Skeletal muscle tissue (tissue), 4 donors: ENCODE results near the gene ERC1. TPM values are rescaled to one million over a fixed set of nuclear protein-coding genes. Genes with fewer than 3 reads are reported as not detected.
"Not testable (repeated sequence)": the region's sequence is repeated elsewhere in the genome, so short reads cannot be mapped to it uniquely, and the experiment has no call there.

Experiments
- H3K27ac ChIP-seq: one replicate; pipeline ENCODE4 v1.7.0; 2013; ENCODE audit warnings: mild to moderate bottlenecking, low read depth, low read length, inconsistent platforms
- H3K27me3 ChIP-seq, 3 donors: one replicate each; pipeline ENCODE4 v1.7.0; 2013; ENCODE audit warnings: low read length in 3 of 3; ENCODE audit not compliant: control insufficient read depth in 3 of 3, insufficient read depth in 3 of 3
- H3K36me3 ChIP-seq, 3 donors: one replicate each; pipeline ENCODE4 v1.7.0; 2013; ENCODE audit warnings: low read length in 3 of 3; ENCODE audit not compliant: control insufficient read depth in 3 of 3, insufficient read depth in 3 of 3
- H3K4me1 ChIP-seq, 3 donors: one replicate each; pipeline ENCODE4 v1.7.0; 2013; ENCODE audit warnings: low read length in 3 of 3, mild to moderate bottlenecking in 3 of 3; ENCODE audit not compliant: control insufficient read depth in 3 of 3, insufficient read depth in 3 of 3
- H3K4me3 ChIP-seq, 3 donors: one replicate each; pipeline ENCODE4 v1.7.0; 2013; ENCODE audit warnings: low read length in 3 of 3
- H3K9ac ChIP-seq, 3 donors: one replicate each; pipeline ENCODE4 v1.7.0; 2013; ENCODE audit warnings: low read length in 3 of 3, mild to moderate bottlenecking in 3 of 3, moderate library complexity in 2 of 3, low read depth in 1 of 3
- H3K9me3 ChIP-seq, 3 donors: one replicate each; pipeline ENCODE4 v1.7.0; 2013; ENCODE audit warnings: low read length in 3 of 3; ENCODE audit not compliant: control insufficient read depth in 3 of 3
- total RNA-seq: library from RNA; depleted of rRNA; stranded (reverse); fragments of >200 nt; gene quantifications from one replicate; pipeline ENCODE4 v1.2.3, GENCODE V29; 2014
- donor health status: Osteomylitis.

Gene ERC1
- total RNA-seq, 1 donor from 2014 or later = 56.9 TPM

DNA sequence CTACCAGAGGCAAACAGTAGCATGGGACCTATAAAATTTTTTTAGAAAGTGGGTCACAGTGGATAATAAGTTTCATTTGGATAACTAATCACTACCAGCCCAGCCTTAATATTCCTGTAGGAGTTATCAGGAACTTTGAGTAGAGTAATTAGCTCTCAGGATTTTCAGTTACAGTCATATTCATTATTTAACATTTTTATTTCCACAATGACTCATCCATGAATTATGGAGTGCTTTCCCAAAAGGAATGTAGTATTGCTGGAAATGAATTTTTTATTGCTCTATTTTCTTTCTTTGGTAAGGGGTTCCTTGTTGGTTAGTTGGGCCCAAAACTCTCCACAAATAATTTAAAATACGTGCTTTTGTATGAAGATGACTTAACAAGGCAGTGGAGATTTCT lies 53.7 kb downstream of the ERC1 start:
- Histone ChIP-seq H3K9ac (no peak overlapping the region), H3K9me3 (no peaks in the 10 kb centered on the region), H3K4me3 (no peak overlapping the region), H3K27ac (no peak overlapping the region), H3K4me1 (peaks cover 3 to 6% (median 4%) of the 10 kb centered on the region in 3 donors), H3K36me3 (no peaks in the 10 kb centered on the region), H3K27me3 (no peaks in the 10 kb centered on the region)

DNA sequence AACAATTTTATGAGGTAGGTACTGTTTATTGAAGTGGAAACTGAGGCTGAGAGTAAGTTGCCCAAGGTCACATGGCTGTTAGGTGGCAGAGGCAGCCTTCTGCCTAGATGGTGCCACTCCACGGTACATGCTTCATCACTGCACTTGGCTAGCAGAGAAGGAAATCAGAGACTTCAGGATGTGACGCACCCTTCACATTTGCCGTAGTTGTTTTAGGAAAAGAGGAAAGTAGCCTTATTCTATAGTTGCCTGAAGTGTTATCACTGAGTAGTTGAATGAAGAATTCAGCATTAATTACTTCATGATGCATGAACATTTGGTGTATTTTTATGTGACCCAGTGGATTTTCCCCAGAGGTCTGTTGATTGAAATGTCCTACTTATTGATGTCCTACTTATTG lies 55.7 kb downstream of the ERC1 start:
- Histone ChIP-seq H3K9ac (no peak overlapping the region), H3K36me3 (no peaks in the 10 kb centered on the region), H3K4me1 (peaks cover 3 to 6% (median 4%) of the 10 kb centered on the region in 3 donors), H3K27ac (no peak overlapping the region), H3K4me3 (no peak overlapping the region), H3K27me3 (no peaks in the 10 kb centered on the region), H3K9me3 (no peaks in the 10 kb centered on the region)

DNA sequence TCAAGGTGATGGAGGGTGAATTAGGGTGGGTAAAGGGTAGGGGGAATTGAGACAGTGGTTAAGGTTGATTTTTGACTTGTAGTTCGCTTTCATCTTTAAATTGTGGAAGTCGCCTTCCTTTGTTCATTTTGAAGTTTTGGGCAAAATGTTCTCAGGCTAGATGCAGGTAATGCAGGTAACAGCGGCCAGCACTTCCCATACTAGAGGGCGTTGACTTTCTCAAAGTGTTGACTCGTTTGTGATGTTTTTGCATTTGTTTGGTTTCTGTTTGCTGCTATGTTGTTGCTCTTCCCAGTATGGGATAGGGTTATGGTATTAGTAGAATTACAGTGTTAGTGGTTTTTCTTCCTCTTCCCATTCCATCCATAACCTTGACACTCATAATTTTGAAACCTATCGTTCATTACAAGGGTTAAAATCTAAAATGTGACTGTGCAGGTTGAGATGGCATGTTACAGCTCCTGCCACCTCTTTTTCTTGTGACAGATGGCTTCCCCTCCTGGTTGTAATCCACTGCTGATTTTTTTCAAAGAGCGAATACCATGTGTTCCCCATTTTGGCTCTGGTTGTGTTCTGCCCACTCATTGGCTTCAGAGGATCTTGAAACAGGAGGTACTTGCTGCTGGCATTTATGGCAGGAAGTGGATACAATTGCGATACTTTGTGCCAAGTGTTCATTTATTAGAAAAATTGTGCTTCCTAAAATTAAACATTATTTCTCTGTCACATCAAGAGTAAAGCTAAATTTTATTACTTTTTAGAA lies 57.1 kb downstream of the ERC1 start:
- H3K27ac ChIP-seq = no peak overlapping the region
- H3K9ac ChIP-seq = no peak overlapping the region
- H3K27me3 ChIP-seq = no peaks in the 10 kb centered on the region
- no peaks in the 10 kb centered on the region for H3K9me3 ChIP-seq
- no peak overlapping the region for H3K4me3 ChIP-seq
- peaks cover 3 to 6% (median 4%) of the 10 kb centered on the region in 3 donors for H3K4me1 ChIP-seq
- H3K36me3 ChIP-seq = no peaks in the 10 kb centered on the region

DNA sequence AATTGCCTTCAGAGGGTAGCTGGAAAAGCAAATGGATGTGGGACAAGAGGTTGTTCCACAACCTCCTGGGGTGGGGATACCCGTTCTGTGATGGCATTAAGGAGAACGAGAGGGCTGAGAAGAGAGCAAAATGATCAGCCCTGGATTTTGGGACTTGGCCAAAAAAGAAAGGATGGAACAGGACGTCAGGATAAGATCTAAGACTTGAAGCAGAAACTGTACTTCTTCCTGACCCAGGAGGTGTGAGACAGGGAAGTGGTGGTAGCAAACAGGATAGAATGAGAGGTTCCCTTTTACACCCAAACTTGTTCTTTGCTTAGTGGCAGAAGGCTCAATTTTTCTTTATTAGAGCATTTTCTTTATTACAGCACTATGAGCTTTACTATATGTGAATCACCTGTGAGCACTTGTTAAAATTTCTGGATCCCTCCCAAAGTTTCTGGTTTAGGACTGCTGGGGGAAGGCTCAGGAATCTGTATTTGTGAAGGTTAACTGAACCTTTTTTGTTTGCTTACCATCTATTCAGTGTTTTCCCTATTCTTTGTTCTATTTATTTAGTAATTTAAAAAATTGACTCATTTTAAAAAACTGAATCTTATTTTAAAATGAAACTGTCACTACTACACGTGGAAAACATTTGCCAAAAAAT lies 59.2 kb downstream of the ERC1 start:
- no peak overlapping the region for H3K4me3 ChIP-seq
- no peaks in the 10 kb centered on the region for H3K9me3 ChIP-seq
- no peak overlapping the region for H3K9ac ChIP-seq
- peaks cover 4 to 10% (median 10%) of the 10 kb centered on the region in 3 donors for H3K4me1 ChIP-seq
- H3K27ac ChIP-seq = no peak overlapping the region
- no peaks in the 10 kb centered on the region for H3K36me3 ChIP-seq
- H3K27me3 ChIP-seq = no peaks in the 10 kb centered on the region

DNA sequence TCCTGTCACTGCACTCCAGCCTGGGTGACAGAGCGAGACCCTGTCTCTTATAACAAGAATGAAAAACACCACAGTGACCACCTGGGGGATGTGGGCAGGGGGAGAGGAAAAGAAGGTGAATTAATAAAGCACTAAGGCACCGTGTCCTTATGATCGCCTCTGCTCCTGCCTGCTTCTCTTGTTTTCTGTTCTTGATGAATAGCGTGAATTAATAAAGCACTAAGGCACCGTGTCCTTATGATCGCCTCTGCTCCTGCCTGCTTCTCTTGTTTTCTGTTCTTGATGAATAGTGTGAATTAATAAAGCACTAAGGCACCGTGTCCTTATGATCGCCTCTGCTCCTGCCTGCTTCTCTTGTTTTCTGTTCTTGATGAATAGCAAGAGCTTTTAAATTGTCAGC lies 60.6 kb downstream of the ERC1 start:
- not testable (repeated sequence) for H3K27ac ChIP-seq, H3K36me3 ChIP-seq, H3K27me3 ChIP-seq, H3K4me3 ChIP-seq, H3K9me3 ChIP-seq, H3K9ac ChIP-seq
- peaks cover 4 to 10% (median 10%) of the 10 kb centered on the region in 3 donors for H3K4me1 ChIP-seq

DNA sequence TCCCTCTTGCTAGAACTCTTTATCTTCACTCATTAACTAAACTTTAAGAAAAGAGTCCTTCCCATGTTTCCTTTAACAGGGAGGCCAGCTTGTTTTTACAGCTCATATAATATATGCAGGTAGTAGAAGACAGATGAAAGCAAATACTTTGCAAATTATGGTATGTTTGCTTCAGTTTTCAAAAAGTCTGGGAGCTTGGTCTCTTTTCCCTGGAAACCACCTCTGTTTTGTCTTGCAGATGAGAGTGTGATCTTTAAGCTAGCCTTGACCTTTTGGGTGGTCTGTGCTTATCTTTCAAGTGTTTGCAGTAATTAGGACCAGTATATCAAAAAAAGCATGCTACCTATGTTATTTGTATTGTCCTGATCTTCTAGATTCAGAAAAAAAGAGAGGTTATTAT lies 62.7 kb downstream of the ERC1 start:
- Histone ChIP-seq H3K36me3 (no peaks in the 10 kb centered on the region), H3K27ac (no peak overlapping the region), H3K4me3 (no peak overlapping the region), H3K27me3 (no peaks in the 10 kb centered on the region), H3K4me1 (peaks cover 0 to 7% (median 4%) of the 10 kb centered on the region in 3 donors), H3K9me3 (no peaks in the 10 kb centered on the region), H3K9ac (no peak overlapping the region)

DNA sequence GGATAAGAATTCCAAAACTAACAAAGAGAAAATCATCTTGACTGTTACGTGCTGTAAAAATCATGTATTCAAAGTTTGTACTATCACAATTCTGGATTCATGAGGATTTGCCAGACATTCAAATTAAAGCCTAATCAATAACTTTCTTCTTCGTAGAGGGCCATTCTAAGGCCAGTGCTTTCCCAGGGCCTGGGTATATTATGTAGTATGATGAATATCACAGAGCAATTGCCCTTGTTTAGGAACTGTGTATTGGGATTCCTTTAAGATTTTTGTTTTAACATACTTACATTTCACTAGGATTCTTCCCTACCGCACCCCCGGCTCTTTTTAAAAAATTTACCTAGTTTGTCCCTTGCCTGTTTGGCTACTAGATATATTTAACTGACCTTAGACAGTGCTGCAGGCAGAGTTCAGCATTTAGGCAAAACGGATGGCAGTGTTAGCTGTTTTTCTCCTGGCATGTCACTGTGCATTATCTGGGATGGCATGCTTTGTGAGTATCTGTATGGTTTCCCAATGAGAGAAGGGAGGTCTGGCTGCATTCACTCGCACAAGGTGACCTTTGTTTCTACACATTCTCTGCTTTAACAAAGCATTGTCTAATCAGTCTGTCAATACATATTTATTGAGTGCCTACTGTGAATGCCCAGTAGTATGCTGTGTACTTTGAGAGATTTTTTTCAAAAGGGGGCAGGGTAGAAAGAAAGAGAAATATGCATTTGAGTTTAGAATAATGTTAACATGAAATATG lies 63.3 kb downstream of the ERC1 start:
- Histone ChIP-seq H3K27ac (no peak overlapping the region), H3K9ac (peak overlapping the region in 1 of 3 donors; percentile 28), H3K4me3 (no peak overlapping the region), H3K4me1 (peaks cover 0 to 7% (median 4%) of the 10 kb centered on the region in 3 donors), H3K9me3 (peaks cover 0 to under 1% (median 0%) of the 10 kb centered on the region in 3 donors), H3K36me3 (no peaks in the 10 kb centered on the region), H3K27me3 (no peaks in the 10 kb centered on the region)

DNA sequence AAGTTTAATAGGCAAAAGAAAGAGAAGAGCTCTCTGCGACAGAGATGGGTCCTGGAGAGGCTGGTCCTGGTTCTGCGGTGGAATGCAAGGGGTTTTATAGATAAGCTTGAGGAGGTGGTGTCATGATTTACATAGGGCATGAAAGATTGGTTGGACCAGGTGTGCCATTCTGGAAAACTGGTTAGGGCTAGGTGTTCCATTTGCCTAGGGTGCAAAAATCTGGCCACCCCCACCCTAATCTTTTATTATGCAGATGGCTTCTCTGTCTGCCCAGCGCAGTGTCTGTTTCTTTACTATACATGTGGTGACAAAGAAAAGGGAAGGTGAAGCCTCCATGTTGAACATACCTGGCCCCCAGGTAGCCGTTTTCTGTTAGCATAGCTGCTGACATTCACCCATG lies 65.4 kb downstream of the ERC1 start:
- peaks cover 0 to 7% (median 4%) of the 10 kb centered on the region in 3 donors for H3K4me1 ChIP-seq
- no peaks in the 10 kb centered on the region for H3K36me3 ChIP-seq
- H3K4me3 ChIP-seq = no peak overlapping the region
- peaks cover 0 to 1% (median 0%) of the 10 kb centered on the region in 3 donors for H3K9me3 ChIP-seq
- no peak overlapping the region for H3K27ac ChIP-seq
- no peak overlapping the region for H3K9ac ChIP-seq
- H3K27me3 ChIP-seq = no peaks in the 10 kb centered on the region

DNA sequence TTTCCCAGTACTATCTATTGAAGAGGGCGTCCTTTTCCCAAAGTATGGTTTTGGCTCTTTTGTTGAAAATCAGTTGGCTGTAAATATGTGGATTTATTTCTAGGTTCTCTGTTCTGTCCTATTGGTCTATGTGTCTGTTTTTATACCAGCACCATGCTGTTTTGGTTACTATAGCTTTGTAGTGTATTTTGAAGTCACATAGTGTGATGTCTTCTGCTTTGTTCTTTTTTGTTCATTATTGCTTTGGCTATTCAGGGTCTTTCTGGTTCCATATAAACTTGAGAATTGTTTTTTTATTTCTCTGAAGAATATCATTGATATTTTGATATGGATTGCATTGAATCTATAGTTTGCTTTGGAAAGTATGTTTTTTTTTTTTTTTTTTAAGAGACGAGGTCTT lies 67.4 kb downstream of the ERC1 start:
- H3K27me3 ChIP-seq = no peaks in the 10 kb centered on the region
- no peaks in the 10 kb centered on the region for H3K36me3 ChIP-seq
- no peak overlapping the region for H3K27ac ChIP-seq
- H3K4me3 ChIP-seq = no peak overlapping the region
- peaks cover 0 to 1% (median 0%) of the 10 kb centered on the region in 3 donors for H3K9me3 ChIP-seq
- H3K4me1 ChIP-seq = peaks cover 0 to 7% (median 4%) of the 10 kb centered on the region in 3 donors
- H3K9ac ChIP-seq = no peak overlapping the region

DNA sequence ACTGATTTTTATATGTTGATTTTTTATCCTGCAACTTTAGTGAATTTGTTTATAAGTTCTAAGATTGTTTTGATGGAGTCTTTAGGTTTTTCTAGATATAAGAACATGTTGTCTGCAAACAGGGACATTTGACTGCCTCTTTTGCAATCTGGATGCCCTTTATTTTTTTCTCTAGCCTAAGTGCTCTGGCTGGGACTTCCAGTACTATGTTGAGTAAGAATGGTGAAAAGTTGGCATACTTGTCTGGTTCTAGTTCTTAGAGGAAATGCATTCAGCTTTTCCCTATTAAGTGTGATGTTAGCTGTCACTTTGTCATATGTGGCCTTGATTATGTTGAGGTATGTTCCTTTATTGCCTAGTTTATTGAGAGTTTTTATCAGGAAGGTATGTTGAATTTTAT lies 68.1 kb downstream of the ERC1 start:
- no peak overlapping the region for H3K4me3 ChIP-seq
- H3K27ac ChIP-seq = no peak overlapping the region
- H3K9me3 ChIP-seq = peaks cover 0 to 3% (median 1%) of the 10 kb centered on the region in 3 donors
- H3K36me3 ChIP-seq = no peaks in the 10 kb centered on the region
- H3K9ac ChIP-seq = no peak overlapping the region
- no peaks in the 10 kb centered on the region for H3K27me3 ChIP-seq
- peaks cover 0 to 6% (median 4%) of the 10 kb centered on the region in 3 donors for H3K4me1 ChIP-seq
